ENCODE data around the gene RAB3IL1.

DNA sequence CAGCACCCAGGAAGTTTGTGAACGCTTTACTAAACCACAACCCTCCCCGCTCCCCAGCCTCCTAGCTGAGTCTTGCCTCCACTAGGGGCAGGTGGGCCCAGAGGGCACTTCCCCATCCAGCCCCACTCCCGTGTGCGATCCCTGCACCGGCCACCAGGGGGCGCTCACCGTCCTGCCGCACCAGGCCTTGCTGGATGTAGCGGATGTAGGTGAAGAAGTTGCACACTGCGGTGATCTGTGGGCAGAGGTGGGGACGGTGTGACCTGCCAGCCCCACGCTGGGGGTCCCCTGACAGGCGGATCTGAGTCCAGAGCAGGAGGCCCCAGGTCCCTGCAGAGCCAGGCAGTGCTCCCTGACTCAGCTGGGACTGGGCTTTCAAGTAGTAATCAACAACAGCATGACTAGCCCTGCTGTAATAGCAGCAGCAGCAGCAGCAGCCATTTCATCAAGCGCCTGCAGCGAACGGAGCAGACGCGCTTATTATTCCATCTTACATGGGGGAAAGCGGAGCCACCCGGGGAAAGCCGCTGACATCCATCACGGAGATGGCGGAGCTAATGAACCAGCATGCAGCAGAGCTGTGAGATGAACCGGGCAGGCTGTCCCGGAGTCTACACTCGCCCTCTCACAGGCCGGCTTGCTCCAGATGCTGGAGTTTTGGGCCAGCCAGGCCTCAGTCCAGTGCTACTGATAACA is 18.1 kb downstream of the RAB3IL1 start:
- TF ChIP-seq EZH2phosphoT487 (IDR thresholded peaks at IDR 0.05; ENCODE audit: borderline replicate concordance) (no peak), CTCF (conservative IDR thresholded peaks at IDR 0.05; ENCODE audit: low read length) (peak; percentile 99)
